Activated gamma-delta T cell (primary cell): ENCODE results near the gene GSK3A.

Experiments used
- DNase-seq: peaks from one replicate; lab custom pipeline; 2025; lab: John Stamatoyannopoulos, UW

GSK3A gene

DNA sequence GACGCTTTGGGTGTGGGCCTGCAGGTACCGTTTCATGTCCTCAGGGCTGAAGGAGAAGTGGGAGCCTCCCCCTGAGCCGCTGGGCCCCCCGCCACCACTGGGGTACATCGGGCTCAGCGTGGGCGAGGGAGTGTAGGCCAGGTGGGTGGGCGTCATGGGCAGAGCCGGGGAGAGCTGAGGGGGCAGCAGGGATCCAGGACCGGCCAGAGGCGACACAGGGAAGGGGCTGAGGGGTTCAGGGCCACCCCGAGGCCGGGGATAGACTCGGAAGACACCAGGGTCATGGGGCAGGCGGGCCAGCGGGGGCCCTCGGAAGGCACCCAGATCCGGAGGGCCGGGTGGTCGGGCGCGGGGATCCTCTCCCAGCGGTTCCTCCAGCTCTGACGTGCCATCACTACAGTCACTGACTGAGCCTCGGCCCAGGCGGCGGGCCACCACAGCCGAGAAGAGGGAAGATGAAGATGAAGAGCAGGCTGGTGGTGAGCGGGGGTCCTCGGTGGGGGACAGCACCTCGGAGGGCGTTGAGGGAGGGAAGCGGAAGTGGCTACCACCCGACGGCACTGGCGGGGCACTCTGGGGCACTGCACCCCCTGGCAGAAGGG, 6.8 kb upstream of the GSK3A start:
- no peak for DNase-seq

DNA sequence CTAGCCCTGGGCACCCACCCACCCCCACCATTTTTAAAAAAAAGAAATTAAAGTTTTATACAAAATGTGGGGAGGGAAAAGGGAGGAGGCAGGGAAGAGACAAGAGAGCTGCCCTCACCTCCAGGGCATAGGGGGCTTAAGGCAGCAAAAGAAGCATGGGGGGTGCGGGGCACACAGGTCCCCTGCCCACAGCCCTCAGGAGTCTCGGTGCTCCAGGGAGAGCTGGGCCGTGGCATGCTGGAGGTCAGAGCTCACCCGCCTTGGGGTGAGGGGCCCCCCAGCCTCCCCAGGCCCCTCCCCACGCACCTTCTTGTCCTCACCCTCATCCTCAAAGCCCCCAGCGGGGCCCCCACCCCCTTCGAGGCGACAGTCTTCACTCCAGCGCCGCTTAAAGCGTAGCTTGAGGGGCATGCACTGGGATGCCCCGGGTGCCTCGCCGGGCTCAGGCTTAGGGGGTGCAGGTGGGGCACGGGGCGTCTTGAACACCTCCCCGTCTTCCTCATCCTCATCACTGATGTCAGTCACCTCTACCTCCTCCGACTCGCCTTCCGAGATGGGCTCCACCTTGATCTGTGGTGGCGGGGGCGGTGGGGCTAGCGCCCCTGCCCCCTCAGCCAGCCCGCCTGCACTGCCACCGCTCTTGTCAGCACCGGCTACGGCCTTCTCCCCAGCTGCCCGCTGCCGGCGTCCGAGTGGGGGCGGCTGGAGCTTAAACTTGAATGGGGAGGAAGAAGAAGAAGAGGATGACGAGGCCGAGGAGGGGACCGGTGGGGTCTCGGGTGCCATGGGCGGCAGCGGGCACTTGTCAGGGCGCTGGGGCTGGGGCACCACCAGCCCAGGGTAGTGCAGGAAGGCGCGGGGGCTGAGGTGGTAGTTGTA, 6.1 kb upstream of the GSK3A start:
- no peak for DNase-seq

DNA sequence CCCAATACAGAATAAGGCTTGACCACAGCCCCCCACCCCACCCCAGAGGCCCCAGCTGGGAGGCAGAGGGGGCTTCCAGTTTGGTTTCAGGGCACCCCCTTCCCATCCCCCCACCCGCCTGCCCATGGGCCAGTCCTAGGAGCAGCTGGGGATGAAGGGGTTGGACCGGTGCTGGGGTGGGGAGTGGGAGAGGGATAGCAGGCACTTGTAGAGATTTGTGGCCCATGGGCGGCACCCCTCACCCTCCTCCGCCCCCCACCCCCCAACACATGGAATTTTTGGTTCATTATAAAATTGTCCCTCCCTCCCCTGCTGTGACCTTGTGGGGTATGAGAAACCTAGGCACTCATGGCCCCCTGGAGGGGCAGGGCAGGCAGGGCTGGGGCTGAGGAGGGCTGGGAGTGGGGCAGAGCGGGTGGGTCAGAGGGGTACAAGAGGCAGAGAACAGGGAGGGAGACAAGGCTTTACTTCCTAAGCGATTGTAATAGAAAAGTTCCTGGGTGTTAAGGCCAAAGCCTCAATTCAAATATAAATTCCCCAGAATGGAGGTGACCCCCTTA, 5.3 kb upstream of the GSK3A start:
- DNase-seq, result no peak

DNA sequence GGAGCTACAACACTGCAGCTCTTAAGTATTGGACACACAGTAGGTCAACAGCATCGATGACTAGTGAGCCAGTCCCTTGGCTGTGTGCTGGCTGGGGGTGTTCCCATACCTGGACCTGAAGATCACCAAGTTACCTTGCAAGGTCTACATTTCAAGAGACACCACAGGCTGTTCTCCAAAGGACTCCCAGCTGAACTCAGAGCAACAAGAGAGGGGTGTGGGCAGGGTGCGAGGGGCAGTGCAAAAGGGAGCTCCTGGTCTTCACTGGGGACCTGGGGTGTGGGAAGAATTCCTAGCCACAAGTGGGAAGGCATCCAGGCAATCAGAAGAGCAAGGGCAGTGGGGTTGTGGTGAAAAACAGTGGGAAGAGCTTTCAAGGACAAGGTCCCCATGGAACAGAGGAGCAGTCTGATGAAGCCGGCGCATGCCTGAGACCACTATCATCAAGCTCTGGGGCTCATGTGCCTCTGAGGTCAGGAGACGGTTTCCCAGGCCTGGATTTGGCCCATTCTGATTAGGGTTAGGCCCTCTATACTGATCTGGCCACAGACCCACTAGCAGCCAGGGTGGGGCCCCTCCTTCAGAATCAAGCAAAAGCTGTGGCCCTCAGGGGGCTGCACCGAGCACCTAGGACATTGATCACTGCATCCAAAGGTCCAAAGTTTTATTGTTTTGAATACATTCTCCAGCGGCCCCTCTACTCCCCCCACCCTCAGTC, 4.7 kb upstream of the GSK3A start:
- DNase-seq, result no peak

GRCh38 chr19:42246143-42246921, 3.9 kb upstream of the GSK3A start:
- no peak for DNase-seq

DNA sequence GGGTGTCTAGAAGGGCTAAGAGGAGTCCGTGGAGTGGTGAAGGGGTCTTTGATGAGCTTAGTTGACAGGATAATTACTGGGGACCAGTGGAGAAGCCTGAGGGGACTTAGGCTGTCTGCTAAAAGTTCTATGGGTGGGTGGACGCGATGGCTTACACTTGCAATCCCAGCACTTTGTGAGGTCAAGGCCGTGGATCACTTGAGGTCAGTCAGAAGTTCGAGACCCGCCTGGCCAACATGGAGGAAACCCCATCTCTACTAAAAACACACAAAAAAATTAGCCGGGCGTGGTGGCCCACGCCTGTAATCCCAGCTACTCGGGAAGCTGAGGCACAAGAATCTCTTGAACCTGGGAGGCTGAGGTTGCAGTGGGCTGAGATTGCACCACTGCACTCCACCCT, 2.8 kb upstream of the GSK3A start:
- no peak for DNase-seq

GRCh38 chr19:42244347-42245220, 2.2 kb upstream of the GSK3A start:
- DNase-seq, result peak; percentile 79

GRCh38 chr19:42242069-42242511, 312 bp downstream of the GSK3A start:
- DNase-seq, result no peak

DNA sequence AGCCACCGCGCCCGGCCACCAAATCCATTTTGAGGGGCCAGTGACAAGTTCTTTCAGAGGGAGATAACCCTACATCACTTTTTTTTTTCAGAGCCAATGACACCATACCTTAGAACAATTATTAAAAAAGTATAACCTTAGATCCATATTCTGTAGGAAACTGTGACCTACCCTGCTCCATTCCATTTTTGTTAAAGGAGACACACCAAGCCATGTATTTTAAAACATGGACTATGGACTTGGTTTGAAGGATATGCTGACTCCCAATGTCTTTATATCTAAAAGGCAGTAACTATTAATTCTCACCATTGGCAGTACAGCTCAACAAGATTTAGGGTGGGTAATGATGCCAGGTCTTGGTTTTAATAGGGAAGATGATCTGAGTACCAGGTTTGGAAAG, 1.1 kb downstream of the GSK3A start:
- DNase-seq, result no peak

- no peak for DNase-seq
Observed at GRCh38 chr19:42239544-42240220, 2.7 kb downstream of the GSK3A start.

DNA sequence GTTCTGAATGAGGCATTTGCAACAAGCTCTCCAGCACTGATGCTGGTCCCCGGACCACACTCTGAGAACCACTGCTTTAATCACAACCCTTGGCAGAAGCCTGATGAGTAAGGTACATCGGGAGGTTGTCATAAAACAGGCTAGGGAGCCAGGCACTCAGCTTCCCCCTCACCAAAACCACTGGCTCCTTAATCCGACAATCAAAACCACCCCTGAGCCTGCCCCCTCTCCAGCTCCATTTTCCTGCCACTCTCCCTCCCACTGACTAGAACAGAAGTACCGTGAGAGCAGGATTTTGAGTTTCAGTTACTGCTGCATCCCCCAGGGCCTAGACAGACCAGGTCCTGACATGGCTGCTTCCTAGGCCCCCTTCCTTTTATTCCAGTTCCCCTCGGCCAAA, 7.2 kb downstream of the GSK3A start:
- no peak for DNase-seq

DNA sequence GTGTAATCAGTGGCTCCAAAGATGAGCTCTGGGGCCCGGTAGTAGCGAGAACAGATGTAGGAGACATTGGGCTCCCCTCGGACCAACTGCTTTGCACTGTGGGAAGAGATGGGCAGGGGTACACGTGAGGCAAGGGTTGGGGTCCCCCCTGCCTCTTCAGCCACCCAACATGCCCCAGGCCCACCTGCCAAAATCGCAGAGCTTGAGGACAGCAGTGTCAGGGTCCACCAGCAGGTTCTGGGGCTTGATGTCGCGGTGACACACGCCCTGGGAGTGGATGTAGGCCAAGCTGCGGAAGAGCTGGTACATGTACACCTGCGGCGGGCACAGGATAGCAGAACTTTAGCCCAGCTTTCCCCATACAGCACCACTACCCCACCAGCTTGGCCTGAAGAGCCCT, 8.0 kb downstream of the GSK3A start:
- DNase-seq, result no peak

GRCh38 chr19:42233678-42234292, 8.6 kb downstream of the GSK3A start:
- no peak for DNase-seq

GRCh38 chr19:42233106-42233505, 9.3 kb downstream of the GSK3A start:
- DNase-seq, result no peak

- no peak for DNase-seq
Observed at GRCh38 chr19:42232435-42232834, 10.0 kb downstream of the GSK3A start.

GRCh38 chr19:42230571-42230970, 11.8 kb downstream of the GSK3A start:
- DNase-seq, result no peak

- no peak for DNase-seq
Observed at GRCh38 chr19:42229855-42230351, 12.5 kb downstream of the GSK3A start.

DNA sequence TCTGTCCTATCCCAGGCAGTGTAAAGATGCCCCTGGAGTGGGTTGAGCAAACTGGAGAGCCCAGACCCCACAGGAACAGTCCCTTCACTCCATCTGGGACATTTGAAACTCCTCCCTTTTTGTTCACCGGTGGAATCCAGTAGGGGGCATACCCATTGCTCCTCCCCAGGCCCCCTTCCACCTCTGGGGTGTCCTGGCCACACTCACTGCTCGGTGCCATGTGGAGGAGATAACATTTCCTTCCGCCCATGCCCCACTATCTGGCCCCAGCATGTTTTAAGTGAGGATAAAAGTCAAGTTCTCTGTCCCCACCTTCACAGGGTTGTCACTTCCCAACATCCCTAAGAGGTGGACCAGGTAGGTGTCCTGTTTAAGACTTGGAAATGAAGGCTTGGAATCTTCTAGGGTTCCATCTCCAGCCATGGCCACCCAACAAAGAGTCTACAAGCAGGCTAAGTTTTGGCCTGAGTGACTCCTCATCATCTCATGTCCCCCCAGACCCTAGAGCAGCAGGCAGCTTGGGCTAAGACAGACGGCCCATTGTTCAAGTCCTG, 13.0 kb downstream of the GSK3A start:
- DNase-seq, result no peak

GRCh38 chr19:42228641-42229040, 13.8 kb downstream of the GSK3A start:
- no peak for DNase-seq
